GM23338 (cell line): ENCODE measurements around the gene FNDC3B. TPM values are rescaled to one million over a fixed set of nuclear protein-coding genes. Genes with fewer than 3 reads are reported as not detected.

Source experiments
- ATAC-seq: fragments of 200-7000 bp; cut with Tn5 transposase; 3 replicates; pipeline ENCODE4 v1.9.1; 2020
- DNase-seq: peaks from one replicate; pipeline ENCODE4 v3.0.0-alpha.2; 2015; ENCODE audit warnings: low spot score
- H2AFZ ChIP-seq: fragments of 200-600 bp; sonication (generic); 2 replicates; pipeline ENCODE4 v1.8.0; 2016; ENCODE audit warnings: antibody characterized with exemption, mild to moderate bottlenecking, moderate library complexity
- H3F3A ChIP-seq: fragments of 200-600 bp; sonication (generic); replicated peaks from 2 replicates; pipeline ENCODE4 v1.8.0; 2017; ENCODE audit warnings: antibody characterized with exemption, mixed run types, low read depth
- H3K27ac ChIP-seq: fragments of 200-600 bp; sonication (generic); 2 replicates; pipeline ENCODE4 v1.6.1; 2016; ENCODE audit warnings: low read depth
- H3K27me3 ChIP-seq: fragments of 200-600 bp; sonication (generic); 2 replicates; pipeline ENCODE4 v1.8.0; 2016; ENCODE audit warnings: mild to moderate bottlenecking, mixed run types, moderate library complexity; ENCODE audit not compliant: insufficient read depth
- H3K36me3 ChIP-seq: fragments of 200-600 bp; sonication (generic); 2 replicates; pipeline ENCODE4 v1.8.0; 2016; ENCODE audit warnings: mild to moderate bottlenecking; ENCODE audit not compliant: insufficient read depth
- H3K4me1 ChIP-seq: fragments of 200-600 bp; sonication (generic); 2 replicates; pipeline ENCODE4 v1.8.0; 2016; ENCODE audit warnings: mild to moderate bottlenecking, moderate library complexity; ENCODE audit not compliant: insufficient read depth
- H3K4me2 ChIP-seq: fragments of 200-600 bp; sonication (generic); 2 replicates; pipeline ENCODE4 v1.7.1; 2017; ENCODE audit warnings: mixed run types
- H3K4me3 ChIP-seq: fragments of 200-600 bp; sonication (generic); 2 replicates; pipeline ENCODE4 v1.6.1; 2016; ENCODE audit warnings: mixed run types
- H3K79me2 ChIP-seq: fragments of 200-600 bp; sonication (generic); replicated peaks from 2 replicates; pipeline ENCODE4 v1.8.0; 2017; ENCODE audit warnings: mild to moderate bottlenecking; ENCODE audit not compliant: insufficient read depth
- H3K9me2 ChIP-seq: fragments of 200-600 bp; sonication (generic); 2 replicates; pipeline ENCODE4 v1.8.0; 2017; ENCODE audit not compliant: insufficient read depth
- H4K20me1 ChIP-seq: fragments of 200-600 bp; sonication (generic); replicated peaks from 2 replicates; pipeline ENCODE4 v1.8.0; 2017; ENCODE audit warnings: mild to moderate bottlenecking; ENCODE audit not compliant: insufficient read depth
- H3K27ac Mint-ChIP-seq: 2 replicates; pipeline ENCODE4 v1.8.0; 2020; ENCODE audit warnings: inconsistent platforms, mild to moderate bottlenecking, moderate library complexity, mixed read lengths
- H3K27me3 Mint-ChIP-seq: 3 replicates; pipeline ENCODE4 v1.8.0; 2022; ENCODE audit warnings: low read depth, mild to moderate bottlenecking, moderate library complexity, mixed read lengths, inconsistent platforms; ENCODE audit not compliant: insufficient read depth, poor library complexity
- H3K36me3 Mint-ChIP-seq: 3 replicates; pipeline ENCODE4 v1.8.0; 2021; ENCODE audit warnings: low read depth, mild to moderate bottlenecking, inconsistent platforms, moderate library complexity, mixed read lengths
- H3K4me1 Mint-ChIP-seq: 3 replicates; pipeline ENCODE4 v1.8.0; 2020; ENCODE audit warnings: mild to moderate bottlenecking, inconsistent platforms, mixed read lengths
- H3K4me3 Mint-ChIP-seq: 3 replicates; pipeline ENCODE4 v1.8.0; 2021; ENCODE audit warnings: moderate library complexity, mild to moderate bottlenecking, inconsistent platforms, mixed read lengths
- H3K9me3 Mint-ChIP-seq: 3 replicates; pipeline ENCODE4 v1.8.0; 2020; ENCODE audit warnings: moderate library complexity, mild to moderate bottlenecking, inconsistent platforms, mixed read lengths
- CREB1 ChIP-seq: fragments of 250-450 bp; sonication (Bioruptor Pico); IDR thresholded peaks from 2 replicates; pipeline ENCODE4 v1.5.0; 2020; ENCODE audit warnings: low read depth, mild to moderate bottlenecking, moderate library complexity
- CTCF ChIP-seq, 2 experiments: fragments of 200-600 bp in 1 of 2; sonication (generic) in 1 of 2; conservative IDR thresholded peaks; 2 replicates each; pipeline versions ENCODE4 v1.5.1 to v1.6.1; 2016 to 2017; ENCODE audit warnings: antibody characterized with exemption in 2 of 2, low read depth in 2 of 2, mild to moderate bottlenecking in 2 of 2, moderate library complexity in 1 of 2
- ETS1 ChIP-seq: IDR thresholded peaks from 2 replicates; pipeline ENCODE4 v1.6.1; 2016; ENCODE audit warnings: antibody characterized with exemption
- EZH2 ChIP-seq: fragments of 200-600 bp; sonication (generic); IDR thresholded peaks from one replicate; pipeline ENCODE4 v1.8.0; 2017; ENCODE audit warnings: antibody characterized with exemption, mild to moderate bottlenecking, low read depth; ENCODE audit not compliant: unreplicated experiment
- EZH2phosphoT487 ChIP-seq: fragments of 200-600 bp; sonication (generic); IDR thresholded peaks from one replicate; pipeline ENCODE4 v1.8.1; 2018; ENCODE audit warnings: antibody characterized with exemption; ENCODE audit not compliant: unreplicated experiment
- JUNB ChIP-seq: IDR thresholded peaks from one replicate; pipeline ENCODE4 v1.6.1; 2016; ENCODE audit warnings: antibody characterized with exemption; ENCODE audit not compliant: unreplicated experiment
- NANOG ChIP-seq: IDR thresholded peaks from 2 replicates; pipeline ENCODE4 v1.6.1; 2016; ENCODE audit warnings: antibody characterized with exemption, borderline replicate concordance
- POLR2AphosphoS5 ChIP-seq: IDR thresholded peaks from 2 replicates; pipeline ENCODE4 v1.6.1; 2016; ENCODE audit warnings: antibody characterized with exemption, low read depth
- REST ChIP-seq: IDR thresholded peaks from one replicate; pipeline ENCODE4 v1.6.1; 2018; ENCODE audit warnings: antibody characterized with exemption; ENCODE audit not compliant: unreplicated experiment
- STAT1 ChIP-seq: IDR thresholded peaks from one replicate; pipeline ENCODE4 v1.6.1; 2016; ENCODE audit warnings: antibody characterized with exemption; ENCODE audit not compliant: unreplicated experiment
- ZNF114 ChIP-seq: fragments of 250-450 bp; sonication (Bioruptor Pico); IDR thresholded peaks from 2 replicates; pipeline ENCODE4 v1.5.0; 2020; ENCODE audit warnings: mild to moderate bottlenecking, moderate library complexity
- ZNF331 ChIP-seq: fragments of 250-450 bp; sonication (Bioruptor Pico); IDR thresholded peaks from 2 replicates; pipeline ENCODE4 v1.5.0; 2020; ENCODE audit warnings: low read depth, mild to moderate bottlenecking, moderate library complexity
- ZNF462 ChIP-seq: fragments of 250-450 bp; sonication (Bioruptor Pico); IDR thresholded peaks from 2 replicates; pipeline ENCODE4 v1.5.0; 2020; ENCODE audit warnings: mild to moderate bottlenecking, moderate library complexity
- polyA plus RNA-seq: library from polyadenylated mRNA; unstranded; fragments of >200 nt; fragmentation: Nextera tagmentation; extraction: Ambion mirVana; gene quantifications from 2 replicates; pipeline ENCODE4 v1.2.1, GENCODE V29; 2016
- total RNA-seq: library from RNA; depleted of rRNA; stranded (reverse); fragments of >200 nt; shearing (Covaris generic); gene quantifications from 2 replicates; pipeline ENCODE4 v1.2.3, GENCODE V29; 2014

The FNDC3B gene
- total and polyA plus RNA-seq, 2 experiments from 2014 or later = 19.1 to 55.4 TPM

- Mint-ChIP-seq H3K4me3 (no peak overlapping the region), H3K27ac (no peak overlapping the region; the same call in 1 of the 2 replicates), H3K9me3 (no peaks in the 10 kb centered on the region; the same call in 2 of the 3 replicates), H3K36me3 (peaks cover 36% of the 10 kb centered on the region), H3K4me1 (peaks cover 40% of the 10 kb centered on the region), H3K27me3 (peaks cover 3% of the 10 kb centered on the region)
- Histone ChIP-seq H3K9me2 (no peaks in the 10 kb centered on the region), H3K36me3 (no peaks in the 10 kb centered on the region), H3K79me2 (peaks cover 100% of the 10 kb centered on the region), H3K4me1 (peaks cover 28% of the 10 kb centered on the region), H3K4me3 (no peak overlapping the region), H3K27ac (no peak overlapping the region), H3F3A (no peaks in the 10 kb centered on the region), H3K4me2 (no peak overlapping the region), H2AFZ (no peak overlapping the region), H3K27me3 (no peaks in the 10 kb centered on the region), H4K20me1 (peaks cover 26% of the 10 kb centered on the region)
- ATAC-seq (no peak), DNase-seq (no peak)
- TF ChIP-seq CREB1 (CRISPR knock-in tag) (no peak), ZNF114 (CRISPR knock-in tag) (no peak), EZH2 (no peak), ZNF462 (CRISPR knock-in tag) (no peak), STAT1 (no peak), ZNF331 (CRISPR knock-in tag) (no peak), JUNB (no peak), NANOG (no peak), ETS1 (no peak), REST (no peak), POLR2AphosphoS5 (no peak), CTCF (conservative IDR thresholded peaks at IDR 0.05; ENCODE audit: low read depth in 2 of 2) (no peak), EZH2phosphoT487 (no peak)
Measured at GRCh38 chr3:172052405-172052804, 13.0 kb downstream of the FNDC3B start.
